Activated T-cell treated with anti-CD3 and anti-CD28 coated beads for 4 hours (primary cell): ENCODE measurements around the gene PTPRN2.
"Not testable (repeated sequence)": the region's sequence is repeated elsewhere in the genome, so short reads cannot be mapped to it uniquely, and the experiment has no call there.

Source experiments
- DNase-seq: peaks from one replicate; pipeline ENCODE4 v3.0.0-alpha.2; 2020

Gene PTPRN2

DNA sequence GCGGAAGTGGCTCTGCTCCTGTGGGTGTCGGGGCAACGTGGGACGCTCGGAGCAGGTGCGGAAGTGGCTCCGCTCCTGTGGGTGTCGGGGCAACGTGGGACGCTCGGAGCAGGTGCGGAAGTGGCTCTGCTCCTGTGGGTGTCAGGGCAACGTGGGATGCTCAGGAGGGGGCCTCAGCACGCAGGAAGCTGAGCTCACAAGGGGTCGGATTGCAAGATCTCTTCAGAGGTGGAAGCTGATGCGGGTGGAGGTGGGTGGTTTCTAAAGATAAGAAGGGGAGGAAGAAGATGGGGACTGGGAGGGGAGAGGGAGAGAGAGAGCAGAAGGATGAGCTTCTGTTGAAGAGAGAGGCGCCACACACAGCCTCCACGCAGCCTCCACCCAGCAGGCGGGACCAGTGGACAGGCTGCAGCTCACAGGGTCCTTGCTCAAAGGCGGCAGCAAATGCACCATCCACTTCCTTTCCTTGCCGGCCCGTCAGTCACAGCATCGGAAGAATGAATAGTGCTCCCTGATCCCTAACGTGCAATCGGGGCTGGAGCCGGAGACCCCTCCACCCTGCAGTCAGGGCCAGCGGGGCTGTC is 78.7 kb downstream of the PTPRN2 start:
- DNase-seq = no peak

DNA sequence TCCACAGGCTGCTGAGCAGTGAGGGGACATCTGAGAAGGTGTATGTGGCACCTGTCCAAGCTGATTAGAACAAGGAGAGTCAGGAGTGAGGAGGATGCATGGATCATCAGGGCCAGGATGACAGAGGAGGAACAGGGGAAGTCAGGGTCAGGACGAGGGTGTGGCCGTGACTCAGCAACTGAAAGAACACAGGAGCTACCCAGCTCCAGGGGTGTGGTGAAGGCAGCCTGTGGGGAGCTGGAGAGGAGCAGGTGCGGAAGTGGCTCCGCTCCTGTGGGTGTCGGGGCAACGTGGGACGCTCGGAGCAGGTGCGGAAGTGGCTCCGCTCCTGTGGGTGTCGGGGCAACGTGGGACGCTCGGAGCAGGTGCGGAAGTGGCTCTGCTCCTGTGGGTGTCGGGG is 79.3 kb downstream of the PTPRN2 start:
- DNase-seq = not testable (repeated sequence)

DNA sequence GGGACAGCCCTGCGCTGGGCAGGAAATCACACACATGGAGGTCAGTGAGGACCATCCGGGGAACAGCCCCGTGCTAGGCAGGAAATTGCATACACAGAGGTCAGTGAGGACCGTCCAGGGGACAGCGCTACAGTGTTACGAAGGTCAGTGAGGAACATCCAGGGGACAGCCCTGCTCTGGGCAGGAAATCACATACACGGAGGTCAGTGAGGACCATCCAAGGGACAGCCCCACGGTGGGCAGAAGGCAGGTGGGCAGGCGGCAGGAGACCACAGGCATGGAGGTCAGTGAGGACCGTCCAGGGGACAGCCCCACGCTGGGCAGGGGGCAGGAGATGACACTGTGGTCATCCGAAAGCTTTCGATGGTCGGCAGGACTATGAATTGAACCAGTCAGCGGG is 79.7 kb downstream of the PTPRN2 start:
- no peak for DNase-seq

DNA sequence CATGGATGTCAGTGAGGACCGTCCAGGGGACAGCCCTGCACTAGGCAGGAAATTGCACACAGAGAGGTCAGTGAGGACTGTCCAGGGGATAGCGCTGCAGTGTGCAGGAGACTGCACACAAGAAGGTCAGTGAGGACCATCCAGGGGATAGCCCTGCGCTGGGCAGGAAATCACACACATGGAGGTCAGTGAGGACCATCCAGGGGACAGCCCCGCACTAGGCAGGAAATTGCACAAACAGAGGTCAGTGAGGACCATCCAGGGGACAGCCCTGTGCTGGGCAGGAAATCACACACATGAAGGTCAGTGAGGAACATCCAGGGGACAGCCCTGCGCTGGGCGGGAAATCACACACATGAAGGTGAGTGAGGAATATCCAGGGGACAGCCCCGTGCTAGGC is 80.4 kb downstream of the PTPRN2 start:
- not testable (repeated sequence) for DNase-seq

DNA sequence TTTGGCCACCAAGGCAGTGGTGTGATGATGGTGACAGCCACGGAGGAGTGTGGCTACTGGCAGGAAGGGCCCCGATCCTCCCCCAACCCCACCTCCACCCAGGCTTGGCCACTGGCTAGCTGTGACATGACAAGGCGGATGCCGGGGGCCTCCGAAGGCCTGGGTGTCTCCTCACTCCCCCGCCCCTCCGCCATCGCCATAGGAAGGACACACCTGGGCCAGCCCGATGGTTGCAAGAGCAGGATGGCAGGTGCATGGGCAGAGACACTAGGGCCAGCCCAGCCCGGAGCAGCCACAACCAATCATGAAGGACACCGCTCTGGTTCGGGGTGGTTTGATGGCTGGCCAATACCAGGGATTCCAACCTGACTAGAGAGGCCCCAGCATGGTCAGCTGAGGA is 81.0 kb downstream of the PTPRN2 start:
- no peak for DNase-seq

DNA sequence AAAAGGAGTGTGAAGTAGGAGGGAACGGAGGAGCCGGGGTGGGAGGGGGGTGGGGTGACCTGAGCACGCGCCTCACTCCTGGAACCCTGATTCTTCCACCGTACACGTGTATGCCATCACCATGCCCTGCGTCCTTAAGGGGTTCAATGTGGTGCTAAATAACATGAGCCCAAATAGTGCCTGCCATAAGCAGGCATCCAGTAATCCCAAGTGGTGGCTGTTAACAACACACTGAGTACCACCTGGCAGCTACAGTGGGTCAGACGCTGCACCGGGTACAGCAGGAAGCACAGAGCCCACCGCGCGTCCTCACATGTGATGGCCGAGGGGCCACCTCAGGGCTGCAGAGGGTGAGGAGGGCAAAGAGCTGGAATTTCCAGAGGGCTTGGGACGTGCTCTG is 81.9 kb downstream of the PTPRN2 start:
- no peak for DNase-seq

DNA sequence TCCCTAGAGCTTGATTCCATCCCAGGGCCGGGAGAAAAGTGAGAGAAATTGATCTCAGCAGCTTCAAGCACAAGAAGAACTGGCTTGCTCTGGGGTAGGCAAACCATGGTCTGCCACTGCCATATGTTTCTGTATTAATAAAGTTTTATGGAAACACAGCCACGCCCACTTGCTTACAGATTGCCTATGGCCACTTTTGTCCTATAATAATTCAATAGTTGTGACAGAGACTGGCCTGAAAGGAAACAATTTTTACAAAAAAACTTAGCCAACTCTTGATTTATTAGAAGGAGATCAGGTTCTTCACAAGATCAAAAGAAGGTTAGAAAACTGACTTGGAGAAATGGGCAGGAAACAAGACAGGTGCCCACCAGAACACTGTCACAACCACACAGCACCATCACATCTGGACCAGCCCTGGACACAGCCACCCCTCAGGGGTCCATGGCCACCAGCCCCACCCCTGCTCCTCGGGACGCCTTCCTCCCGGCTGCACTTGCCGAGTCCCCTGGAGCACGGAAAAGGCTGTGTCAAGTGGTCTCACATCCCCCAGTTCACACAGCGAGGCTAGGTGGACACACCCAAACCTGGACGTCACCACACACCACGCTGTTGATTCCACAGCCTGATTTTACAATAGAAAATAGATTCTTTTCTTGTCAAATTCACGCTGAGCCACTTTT is 85.4 kb downstream of the PTPRN2 start:
- no peak for DNase-seq

DNA sequence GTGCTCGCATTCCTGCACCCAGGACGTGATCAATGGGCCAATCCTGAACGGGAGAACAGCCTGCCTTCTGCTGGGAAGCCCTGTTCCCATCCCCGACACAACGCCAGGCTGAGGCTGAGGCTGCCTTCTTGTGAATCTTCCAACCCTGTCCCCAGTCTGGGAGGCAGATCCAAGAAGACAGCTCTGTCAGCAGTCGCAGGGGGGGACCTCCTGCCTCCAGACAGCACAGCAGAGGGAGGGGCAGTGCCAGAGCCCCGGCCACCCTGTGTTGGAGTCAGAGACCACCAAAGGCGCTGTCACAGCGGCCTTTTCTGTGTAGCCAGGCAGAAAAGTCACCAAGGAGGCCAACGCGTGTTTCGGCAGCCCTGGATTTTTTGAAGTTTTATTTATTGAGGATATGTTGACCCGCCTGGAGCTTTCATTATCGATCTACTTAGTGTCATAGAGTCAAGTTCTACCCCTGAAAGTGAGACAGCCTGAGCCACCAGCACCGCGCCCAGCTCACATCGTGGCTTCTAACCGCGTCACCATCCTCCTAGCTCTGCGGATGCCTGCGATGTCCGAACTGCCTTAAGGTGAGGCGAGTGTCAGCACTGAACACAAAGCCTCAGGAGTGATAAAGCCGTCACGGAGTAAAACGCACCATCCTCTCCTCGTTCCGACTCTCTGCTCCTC is 86.1 kb downstream of the PTPRN2 start:
- no peak for DNase-seq

DNA sequence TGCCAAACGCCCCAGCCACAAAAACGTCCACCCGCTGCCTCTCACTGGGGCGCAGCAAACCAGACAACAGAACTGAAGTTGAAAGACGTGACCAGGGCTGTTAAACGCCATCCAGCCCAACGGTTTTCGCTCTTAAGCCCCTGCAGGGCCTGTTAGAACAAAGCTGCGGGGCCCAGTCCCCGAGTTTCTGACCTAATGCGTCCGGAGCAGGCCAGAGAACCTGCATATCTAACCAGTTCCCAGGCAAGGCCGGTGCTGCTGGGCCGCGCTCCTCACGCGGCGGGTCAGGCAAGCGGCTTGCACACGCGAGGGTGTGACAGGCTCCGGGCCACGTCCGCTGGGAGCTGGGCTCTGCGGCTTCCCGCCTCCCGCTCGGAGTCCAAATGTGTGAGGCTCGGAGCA is 87.0 kb downstream of the PTPRN2 start:
- DNase-seq = no peak

DNA sequence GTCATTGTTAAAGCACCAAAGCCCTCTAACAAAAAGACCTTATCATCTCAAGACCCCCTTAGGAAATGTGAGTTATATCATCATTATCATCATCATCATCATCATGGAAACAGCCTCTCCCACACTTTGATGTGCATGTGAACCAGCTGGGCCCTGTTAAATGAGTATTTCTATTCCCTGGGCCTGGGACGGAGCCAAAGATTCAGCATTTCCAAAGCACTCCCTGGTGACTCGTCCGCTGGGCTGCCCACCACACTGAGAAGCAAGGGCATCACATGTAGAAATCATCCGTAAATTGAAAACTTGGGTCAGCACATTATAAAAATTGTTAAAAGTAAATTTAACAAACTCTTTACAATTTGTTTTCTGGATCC is 88.6 kb downstream of the PTPRN2 start:
- DNase-seq = no peak

DNA sequence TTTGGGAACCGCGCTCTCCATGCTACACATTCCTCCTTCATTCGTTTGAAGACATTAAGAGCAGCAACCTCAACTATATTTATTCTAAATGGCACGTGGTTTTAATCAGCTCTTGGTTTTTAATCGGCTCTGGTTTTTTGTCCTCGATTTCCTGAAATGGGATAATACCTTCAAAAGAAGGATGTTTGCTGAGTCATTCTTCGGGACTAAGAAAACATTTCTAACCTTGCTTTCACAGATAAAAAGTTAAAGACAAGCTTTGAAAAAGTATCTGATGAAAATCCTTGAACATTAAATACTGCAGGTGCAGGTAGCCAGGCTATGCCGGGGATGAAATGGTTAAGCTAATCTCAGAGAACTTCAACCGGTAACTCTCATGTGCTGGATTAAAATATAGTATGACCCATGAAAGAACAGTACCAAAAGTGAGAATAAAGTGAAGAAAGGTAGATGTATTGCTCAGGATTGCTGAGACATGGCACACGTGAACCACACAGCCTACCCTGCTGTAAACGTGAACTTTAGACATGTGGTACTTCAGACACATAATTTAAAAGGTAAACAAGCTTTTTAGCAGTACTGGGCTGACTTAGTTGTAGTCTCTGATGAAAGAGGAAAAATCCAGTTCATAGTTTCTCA is 89.1 kb downstream of the PTPRN2 start:
- DNase-seq = no peak

DNA sequence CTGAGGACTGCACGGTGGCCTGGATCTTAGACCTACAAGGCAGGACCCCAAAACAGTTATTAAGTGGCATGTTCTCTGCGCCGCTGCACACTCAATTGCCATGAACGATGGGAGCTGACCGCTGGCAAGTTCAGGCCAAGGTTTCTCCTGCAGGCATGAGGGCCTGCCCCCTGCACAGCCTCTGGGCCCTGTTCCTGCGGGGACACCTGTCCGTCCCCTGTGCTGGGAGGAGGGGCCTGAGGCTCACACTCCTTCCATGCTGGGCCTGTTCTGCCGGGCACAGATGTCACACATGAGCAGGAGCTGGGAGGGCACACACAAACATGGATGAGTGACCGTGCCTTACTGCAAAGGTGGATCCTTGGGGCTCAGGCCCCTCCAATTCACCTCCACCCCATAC is 90.0 kb downstream of the PTPRN2 start:
- DNase-seq = no peak

DNA sequence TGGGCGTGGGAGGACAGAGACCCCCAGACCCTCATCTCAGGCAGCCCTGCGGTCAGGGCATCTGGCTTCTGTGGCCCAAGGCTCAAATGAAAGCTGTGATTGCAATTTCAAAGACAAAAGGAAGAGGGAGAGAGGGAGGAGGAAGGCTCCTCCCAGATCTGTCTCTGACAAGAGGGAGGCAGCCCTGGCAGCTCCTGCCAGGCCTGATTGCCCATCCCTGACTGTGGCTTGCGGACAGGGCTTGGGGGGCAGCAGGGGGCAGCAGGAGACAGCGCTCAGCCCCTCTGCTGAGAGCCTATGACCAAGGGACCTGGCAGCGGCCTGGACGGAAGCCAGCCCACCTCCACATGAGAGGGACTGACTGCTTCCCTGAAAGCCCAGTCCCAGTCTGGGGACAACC is 91.8 kb downstream of the PTPRN2 start:
- DNase-seq = no peak

DNA sequence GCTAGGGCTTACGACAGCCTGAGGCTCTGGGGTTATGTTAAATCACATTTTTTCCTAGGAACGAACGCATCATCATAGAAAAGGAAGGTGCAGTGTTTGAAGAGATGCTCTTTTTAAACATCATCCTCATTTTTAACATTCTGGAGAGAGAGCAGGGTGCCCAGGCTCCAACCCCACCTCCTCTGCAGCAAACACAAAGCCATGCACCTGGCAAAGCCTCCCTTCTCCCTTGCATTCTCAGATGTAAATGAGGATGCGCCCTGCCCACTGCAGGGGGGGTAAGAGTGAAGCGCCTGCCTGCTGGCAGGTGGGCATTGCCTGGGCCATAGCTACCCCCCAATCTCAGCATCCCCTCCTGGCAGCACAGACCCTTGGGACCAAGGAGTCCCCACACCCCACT is 92.4 kb downstream of the PTPRN2 start:
- DNase-seq = no peak

DNA sequence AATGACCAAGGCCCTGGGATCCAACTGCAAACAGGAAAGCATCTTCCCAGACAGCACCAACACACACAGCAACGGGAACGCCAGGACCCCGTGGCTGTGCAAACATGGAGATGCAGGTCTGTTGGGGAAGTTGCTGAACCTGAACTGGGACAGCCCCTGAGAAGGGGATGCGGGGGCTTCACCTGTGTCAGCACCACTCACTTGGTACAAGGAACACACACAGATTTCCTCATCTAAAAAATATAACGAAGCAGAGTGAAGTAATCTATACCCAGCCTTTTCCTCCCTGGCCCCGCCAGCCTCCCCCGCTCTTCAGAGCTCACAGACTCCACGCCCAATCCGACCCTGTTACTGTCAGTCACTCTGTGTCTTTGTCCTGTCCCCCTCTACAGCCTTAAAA is 93.0 kb downstream of the PTPRN2 start:
- no peak for DNase-seq

DNA sequence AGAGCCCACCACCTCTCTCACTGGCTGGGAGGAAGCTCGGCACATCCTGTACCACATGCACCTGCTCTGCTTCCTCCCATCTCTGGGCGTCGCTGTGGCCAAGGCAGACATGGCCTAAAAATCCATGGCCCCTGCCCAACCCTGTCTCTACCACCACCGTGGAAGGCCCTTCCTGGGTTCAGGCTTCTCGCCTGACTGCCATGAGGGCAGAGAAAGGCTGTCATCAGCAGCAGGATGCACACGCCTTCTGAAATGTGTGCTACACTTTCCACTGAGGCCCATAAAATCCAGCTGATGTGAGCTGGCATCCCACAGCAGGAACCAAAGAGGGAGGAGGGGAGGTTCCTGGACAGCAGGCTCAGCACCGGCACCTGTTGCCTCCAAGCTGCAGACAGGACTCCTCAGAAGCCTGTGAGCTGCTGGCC is 93.4 kb downstream of the PTPRN2 start:
- DNase-seq = no peak

DNA sequence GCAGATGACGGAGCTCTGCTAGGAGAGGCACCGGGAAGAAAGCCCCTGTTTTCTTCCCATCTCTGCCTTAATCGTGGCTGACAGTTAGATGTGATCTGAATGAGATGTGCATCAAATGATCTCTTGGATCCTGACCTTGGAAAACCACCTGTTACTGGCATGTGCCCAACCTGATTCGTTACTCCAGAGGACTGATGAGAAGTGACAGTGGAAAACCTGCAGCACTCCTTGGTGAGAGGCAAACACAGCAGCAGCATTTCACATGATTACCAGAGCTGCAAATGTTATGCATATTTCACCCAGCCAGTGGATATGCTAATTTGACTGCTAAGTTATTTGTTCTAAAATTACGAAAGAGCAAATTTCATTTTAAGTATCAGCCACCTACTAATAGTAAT is 95.3 kb downstream of the PTPRN2 start:
- no peak for DNase-seq

DNA sequence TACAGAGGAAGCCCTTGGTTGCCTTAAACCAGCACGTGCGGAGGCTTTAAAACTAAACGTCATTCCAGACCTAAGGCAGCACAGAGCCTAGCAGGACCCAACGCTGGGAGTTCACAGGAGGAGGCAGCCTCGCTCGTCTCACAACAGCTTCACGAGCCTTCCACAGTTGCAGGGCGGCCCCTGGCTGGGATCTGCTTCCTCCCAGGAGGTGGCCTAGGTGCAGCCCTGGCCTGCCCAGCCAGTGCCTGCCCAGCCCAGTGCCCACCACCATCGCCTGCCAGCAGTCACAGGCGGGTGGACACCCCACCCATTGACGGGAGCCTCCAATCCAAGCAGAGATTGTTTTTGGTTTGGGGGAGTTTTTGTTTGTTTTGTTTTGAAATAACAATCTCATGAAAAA is 96.5 kb downstream of the PTPRN2 start:
- DNase-seq = no peak

DNA sequence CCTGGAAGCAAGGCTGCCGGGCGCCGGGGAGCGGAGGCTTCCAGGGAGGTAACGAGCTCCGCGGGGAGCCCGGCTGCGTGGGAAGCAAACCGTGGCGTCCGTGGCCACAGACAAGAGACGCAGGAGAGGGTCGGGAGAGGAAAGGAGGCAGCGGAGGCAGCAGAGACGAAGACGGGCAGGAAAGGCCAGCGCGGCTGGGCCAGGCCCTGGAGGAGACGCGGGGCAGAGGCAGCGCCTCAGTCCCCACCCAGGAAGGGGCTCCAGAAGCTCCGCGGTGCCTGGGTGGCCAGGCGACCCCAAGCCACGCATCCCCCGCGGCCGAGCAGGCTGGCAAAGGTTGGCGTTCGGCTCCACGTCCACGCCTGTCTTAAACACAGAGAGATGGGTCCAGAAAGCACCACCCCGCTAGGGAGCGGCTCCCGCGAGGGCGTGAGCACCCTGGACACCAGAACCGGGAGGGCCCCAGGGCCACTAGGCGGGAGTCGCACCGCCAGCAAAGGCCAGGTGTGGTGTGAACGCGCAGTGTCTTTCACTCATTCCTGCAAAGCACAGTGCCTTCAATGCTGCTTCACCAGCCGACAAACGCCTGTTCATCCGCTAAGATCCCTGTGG is 97.3 kb downstream of the PTPRN2 start:
- no peak for DNase-seq

DNA sequence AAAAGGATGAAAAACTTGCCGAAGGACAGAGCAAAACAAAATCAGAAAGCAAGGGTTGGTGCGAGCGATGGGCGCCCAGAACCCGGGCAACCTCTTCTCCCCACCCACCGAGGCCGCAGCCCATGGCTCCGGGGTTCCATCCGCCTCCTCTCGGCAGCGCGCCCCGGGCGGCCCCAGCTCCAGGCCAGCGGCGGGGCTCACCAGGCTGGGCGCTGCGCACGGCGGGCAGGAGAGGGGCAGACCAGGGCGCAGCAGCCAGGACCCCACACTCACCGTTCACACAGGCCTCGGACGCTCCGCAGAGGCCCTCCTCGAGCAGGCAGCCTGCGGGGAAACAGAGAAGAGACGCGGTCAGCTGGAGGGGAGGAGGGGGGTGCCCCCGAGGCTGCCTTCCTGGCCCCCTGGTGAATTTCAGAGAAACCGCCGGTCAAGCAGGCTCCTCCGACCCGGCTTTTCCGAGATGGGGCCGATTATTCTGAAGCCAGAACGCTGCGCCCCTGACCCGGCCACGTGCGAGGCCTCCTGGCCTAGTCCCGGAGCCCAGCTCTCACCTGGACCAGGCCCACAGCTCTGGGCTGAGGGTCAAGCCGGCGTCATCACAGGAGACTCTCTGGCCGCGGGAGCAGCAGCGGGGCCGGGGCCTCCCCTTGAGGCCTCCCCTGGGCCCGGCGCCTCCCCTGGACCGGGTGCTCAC is 98.0 kb downstream of the PTPRN2 start:
- DNase-seq = no peak

DNA sequence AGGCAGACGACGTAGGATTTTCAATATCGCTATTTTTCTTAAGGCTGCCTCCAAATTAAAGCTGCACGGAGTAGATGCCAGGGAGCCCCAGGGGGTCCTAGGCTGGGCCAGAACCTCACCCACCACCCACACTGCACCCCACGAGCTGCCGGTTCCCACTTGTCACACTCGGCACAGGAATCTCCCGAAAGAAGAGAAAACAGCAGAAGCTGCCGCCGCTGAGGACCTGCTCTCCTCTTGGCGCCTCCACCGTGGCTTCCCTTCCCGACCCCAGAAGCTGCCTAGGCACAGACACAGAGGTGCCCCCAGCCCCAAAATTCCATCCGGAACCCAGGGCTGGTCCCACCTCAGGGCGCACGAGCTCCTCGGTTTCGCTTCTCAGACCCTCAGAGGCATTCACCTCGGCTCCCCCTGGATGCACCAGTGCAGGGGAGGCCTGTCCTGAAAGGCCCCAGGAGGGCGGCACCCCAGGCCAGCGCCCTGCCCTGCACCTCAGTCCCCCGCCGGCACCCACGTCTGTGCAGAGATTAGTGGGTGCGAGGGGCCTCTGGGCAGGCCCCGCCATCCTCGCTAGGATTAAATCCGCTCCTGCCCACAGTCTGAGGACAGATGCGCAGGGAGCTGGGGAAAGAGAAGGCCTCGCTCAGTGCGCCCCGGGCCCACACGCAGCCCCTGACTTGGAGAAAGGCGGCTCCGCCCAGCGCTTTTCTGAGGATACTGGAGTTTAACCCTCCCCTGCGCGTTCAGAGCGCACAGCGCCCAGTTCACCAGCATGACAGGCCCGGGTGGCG is 99.2 kb downstream of the PTPRN2 start:
- DNase-seq = no peak

DNA sequence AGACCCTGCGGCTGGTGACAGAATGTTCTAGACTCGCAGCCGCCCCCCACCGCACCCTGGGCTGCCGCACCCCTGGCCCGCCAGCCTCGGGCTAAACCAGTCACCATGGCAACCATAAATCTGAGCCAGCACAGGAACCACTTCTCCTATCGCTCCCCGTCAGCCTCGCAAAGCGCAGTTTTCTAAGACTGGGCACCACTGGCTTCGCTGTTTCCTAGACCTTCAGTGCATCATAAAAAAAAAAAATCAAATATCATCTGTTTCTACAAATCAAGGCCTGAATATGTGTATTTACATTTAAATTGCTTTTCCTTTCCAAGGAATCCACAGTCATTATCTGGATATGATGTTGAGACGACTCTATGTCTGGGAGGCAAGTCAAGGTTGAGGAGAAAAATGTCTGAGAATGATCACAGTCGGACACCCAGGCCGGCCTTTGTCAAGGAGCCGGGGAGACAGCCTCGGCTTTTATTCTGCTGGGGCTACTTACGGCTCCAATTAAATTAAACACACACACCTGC is 99.9 kb downstream of the PTPRN2 start:
- no peak for DNase-seq
